CD1c-positive myeloid dendritic cell (primary cell): ENCODE results near the gene AK8.
A peak's percentile ranks its signal among the peaks of the same experiment; 100 is the strongest.
"Not testable (repeated sequence)": the region's sequence is repeated elsewhere in the genome, so short reads cannot be mapped to it uniquely, and the experiment has no call there.

Source experiments
- DNase-seq: peaks from one replicate; pipeline ENCODE4 v3.0.0-alpha.2; 2016; ENCODE audit errors: extremely low spot score

AK8 gene

DNA sequence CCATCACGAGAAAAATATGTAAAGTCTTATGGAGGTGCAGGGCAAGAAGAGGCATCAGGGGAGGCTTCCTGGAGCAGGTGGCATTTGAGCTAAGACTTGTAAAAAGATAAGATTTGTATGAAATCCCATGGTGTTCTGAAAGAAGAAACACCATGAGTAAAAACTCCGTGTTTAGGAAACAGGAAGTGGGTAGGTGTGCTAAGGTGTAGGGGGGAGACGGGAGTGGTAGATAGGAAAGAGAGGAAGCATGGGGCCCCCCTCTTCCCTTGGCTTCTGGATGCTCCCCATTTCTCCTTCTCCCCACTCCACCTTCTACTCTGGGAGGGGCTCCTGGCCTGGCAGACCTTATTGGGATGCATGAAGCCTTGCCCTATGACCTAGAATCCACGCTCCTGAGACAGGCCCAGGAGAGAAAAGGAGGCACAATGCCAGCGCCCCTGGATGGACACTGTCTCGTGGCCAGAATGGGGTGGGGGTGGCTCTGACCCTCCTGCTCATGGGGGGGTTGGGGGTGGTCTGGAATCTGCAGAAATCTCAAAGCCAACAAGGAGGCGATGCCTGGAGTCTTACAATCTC lies 104.2 kb downstream of the AK8 start:
- DNase-seq, result no peak

DNA sequence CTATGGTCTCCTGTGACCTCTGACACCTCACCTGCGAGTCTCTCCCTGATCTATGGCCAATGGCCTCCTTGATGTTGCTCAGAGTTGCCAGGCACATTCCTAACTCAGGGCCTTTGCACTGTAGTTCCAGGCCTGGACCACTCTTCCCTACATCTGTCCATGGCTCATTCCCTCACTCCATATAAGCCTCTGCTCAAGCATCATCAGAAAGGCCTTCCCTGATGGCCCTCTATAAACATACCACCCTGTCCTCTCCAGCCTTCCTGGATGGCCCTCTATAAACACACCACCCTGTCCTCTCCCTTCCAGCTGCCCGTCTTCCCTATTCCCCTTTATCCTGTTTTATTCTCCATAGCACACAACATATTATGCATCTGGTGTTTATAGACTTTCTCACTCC lies 105.0 kb downstream of the AK8 start:
- no peak for DNase-seq

DNA sequence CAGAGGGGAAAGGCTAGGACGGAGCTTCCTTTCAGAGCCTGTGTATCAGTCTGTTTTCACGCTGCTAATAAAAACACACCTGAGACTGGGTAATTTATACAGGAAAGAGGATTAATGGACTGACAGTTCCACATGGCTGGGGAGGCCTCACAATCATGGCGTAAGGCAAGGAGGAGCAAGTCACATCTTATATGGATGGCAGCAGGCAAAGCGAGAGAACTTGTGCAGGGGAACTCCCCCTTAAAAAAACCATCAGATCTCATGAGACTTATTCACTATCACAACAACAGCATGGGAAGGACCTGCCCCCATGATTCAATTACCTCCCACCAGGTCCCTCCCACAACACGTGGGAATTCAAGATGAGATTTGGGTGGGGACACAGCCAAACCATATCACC lies 106.3 kb downstream of the AK8 start:
- DNase-seq, result not testable (repeated sequence)

DNA sequence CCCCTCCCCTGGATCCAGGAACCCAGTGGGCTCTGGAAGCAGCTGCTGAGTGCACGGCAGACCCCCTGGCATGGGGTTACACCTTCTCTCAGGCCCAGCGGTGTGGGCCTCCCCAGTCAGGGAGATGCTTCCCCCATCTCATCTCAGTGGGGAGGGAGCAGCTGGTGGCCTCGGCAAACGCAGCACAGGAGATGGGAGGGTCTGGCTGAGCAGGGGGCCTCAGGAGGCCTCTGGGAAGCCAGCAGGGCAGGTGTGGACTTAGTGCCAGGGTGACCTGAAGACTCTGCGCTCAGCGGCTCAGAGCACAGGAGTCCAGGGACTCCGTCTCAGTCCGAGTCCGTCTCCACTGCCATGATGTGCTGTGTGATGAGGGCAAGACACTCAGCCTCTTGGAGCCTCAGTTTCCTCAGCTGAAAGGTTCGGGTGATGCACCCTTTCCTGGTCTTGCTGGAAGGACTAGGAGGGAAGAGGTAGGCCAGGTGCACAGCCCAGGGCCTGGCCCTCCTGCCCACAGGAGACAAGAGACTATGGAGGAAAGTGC lies 107.2 kb downstream of the AK8 start:
- DNase-seq, result no peak

DNA sequence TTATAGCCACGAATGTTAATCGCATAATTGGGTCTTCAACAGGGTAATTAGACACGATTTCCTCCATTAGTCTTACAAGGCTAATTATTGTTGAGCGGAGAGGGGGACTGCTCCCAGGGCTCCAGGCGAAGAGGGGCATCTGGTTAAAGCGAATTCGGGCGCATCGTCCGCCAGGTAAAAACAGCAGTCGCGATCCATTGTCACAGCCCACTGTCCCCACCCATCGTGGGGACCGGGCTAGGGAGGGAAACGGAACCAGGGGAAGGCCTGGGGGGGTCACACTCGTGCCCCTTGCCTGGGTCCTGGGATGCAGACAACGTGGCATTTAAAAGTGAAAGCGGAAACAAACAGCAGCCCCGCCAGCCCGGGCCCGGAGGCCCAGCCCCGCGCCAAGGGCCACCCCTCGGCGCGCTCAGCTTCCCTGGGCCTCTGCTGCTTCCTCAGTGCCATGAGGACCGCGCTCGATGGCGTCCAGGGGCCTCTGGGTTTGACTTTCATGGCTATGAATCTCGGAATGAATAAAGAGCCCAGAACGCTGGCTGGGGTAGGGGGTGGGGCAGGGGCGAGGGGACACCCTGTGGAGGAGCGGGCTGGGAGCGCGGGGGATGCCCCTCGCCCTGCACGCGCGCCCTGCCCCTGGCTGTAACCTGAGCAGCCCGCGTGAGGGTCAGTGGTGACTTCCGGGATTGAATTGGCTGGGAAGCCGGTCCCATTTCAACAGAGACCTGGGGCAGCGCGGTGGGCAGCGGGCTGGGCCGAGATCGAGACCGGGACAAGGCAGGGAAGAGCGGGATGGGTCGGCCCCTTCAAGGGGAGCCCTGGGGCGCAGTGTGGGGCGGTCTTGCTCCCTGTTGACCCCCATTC lies 107.9 kb downstream of the AK8 start:
- peak; percentile 72 for DNase-seq

DNA sequence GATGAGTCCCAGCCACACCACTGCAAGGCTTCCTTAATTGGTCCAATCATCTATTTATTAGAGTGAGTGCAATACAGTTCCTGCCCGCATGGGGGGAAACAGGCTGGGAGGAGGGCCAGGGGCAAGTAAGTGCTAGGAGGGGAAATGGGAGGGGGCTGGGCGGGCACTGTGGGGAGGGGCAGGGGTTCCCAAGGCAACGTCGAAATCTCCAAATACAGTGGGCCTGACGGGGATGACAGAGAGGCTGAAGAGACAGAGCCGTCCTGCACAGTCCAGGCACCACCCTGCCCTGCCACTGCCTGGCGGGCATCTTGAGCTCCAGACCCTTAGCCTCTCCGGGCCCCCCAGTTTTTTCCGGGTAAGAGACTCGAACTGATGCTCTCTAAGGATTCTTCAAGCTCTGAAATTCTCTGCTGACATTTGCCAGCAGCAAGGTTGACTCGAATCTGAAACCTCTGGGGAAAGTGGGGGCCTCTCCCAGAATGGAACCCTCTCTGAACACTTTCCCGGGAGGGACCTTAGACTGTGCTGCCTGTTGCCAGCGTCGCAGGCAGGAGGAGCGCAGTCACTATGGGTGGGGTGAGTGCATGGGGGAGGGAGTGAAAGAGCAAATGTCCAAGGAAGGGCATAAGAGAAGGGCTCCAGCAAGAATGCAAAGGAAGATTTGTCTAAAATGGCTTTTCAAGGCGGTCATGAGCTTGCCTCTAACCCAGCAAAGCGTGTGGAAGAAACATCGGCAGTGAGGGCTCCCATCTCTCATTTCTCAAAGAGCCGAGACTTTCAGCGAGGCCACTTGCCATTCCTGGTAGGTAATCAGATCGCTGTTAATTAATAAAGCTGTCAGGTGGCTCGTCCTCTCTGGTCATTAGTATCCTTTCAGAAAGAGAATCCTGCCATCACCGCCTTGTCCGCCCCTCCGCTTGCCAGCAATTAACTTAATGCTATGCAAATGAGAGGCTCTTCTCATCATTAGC lies 108.9 kb downstream of the AK8 start:
- peak; percentile 60 for DNase-seq

DNA sequence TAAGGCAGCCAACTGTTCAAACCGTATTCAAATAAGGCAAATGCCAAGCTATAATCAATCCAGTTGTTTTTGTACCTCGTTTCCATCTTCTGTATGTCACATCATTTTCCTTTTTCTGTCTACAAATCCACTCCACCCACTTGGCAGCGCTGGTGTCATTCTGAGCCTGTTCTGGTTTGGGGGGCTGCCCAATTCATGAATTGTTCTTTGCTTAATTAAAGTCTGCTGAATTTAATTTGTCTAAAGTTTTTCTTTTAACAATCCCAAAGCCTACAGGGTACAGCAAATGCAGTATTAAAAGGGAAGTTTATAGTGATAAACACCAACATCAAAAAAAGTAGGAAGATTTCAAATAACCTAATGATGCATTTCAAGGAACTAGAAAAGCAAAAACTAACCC lies 114.5 kb downstream of the AK8 start:
- DNase-seq, result no peak

DNA sequence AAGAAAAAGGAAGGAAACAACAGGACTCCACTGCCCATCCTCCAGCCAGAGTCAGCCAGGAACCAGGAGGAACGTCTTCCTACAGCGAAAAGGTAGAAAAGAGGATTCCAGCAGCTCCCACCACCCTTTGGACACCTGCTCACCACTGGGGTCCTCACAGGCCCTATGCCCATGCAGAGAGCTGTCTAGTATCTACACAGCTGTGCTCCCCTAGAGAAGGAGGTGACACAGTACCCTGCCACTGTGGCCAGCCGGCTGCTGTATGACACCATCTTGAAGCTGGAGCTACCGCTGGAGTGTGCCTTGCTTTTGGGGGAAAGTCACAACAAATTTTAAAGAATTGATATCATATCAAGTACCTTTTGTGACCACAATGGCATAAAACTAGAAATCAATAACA lies 115.2 kb downstream of the AK8 start:
- no peak for DNase-seq

DNA sequence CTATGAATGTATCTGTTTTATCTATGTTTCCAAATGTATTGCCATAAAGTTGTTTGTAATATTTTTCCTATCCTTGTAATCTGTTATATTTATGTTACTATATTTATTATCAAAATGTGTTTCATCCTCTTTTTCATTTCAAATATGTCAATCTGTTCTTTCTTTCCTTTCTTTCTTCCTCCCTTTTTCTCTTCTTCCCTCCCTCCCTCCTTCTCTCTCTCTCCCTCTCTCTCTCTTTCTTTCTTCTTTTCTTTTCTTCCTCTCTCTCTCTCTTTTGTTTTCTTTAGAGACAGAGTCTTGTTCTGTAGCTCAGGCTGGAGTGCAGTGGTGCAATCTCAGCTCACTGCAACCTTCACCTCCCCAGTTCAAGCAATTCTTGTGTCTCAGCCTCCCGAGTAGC lies 116.5 kb downstream of the AK8 start:
- no peak for DNase-seq

DNA sequence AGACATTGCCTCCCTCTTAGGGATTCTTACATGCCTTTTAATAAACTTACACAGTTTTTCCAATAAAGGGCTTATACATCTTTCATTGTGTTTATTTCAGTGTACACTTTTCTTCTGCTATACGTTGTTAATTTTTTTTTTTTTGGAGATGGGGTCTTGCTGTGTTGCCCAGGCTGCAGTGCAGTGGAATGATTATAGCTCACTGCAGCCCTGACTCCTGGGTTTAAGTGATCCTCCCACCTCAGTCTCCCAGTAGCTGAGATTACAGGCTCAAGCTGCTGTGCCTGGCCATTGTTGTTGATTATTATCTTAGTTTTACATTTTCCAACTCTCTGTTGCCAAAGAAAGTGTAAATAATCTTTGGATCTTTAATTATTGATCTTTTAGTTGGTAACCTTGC lies 118.0 kb downstream of the AK8 start:
- no peak for DNase-seq

DNA sequence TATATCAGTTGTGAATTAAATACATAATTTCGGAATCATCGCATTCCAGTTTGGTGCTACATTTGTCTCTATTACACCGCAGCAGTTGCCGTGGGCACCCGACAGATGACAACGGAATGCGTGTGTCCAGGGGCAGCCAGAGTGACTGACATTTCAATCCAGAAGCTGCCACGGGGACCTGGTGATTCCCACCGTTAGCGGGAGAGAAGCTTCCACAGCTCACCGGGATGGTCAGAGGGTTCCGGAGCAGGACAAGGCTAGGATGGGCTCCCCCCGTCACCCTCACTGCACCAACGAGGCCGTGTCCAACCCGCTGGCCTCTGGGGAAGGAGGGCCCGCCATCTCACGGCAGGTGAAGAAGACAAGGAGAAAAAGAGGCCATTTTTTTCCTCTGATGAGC lies 121.1 kb downstream of the AK8 start:
- DNase-seq, result no peak

DNA sequence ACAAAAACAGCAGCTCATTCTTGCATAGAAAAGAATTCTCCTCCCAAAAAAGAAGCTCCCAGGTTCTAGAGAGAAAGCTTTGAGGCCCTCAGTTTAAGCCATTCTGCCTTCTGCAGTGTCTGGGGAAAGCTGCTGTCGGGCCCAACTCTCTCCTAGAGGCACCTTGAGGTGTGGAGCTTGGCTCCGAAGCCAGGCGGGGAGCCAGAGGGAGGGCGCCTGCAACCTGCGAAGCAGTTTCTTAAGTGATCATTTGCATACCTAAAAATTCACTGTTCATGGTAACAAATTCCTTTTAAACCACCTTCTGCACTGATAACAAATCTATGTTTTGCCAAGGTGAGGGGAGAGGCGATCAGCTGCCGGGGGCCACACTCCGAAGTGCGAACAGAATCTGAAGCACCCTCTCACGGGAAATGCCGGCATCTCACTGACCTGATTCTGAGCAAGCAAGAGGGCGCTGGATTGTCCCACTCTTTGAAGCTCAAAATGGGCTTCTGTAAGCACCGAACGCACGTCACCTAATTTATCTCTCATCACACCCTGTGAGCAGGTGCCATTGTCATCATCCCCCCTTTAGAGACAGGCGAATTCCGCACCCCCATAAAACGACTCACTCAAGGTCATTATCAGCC lies 121.8 kb downstream of the AK8 start:
- no peak for DNase-seq

DNA sequence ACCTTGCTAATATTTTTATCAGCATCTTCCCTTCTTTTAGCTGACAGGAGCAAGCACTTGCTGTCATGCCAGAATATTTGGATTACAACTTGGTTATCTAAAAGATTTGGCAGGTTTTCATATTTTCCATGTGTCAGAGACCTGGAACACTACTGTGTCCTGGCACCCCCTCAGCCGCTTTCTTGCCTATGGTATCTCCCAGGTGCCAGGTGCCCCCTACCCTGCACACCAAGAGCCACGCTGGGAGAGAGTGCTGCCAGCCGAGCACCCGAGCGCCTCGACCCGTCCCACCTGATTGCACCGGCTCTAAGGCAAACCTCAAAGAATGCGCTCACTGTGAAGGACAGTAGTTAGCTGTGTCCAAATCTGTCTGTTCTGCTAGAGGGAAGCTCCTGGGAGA lies 123.0 kb downstream of the AK8 start:
- DNase-seq, result no peak

DNA sequence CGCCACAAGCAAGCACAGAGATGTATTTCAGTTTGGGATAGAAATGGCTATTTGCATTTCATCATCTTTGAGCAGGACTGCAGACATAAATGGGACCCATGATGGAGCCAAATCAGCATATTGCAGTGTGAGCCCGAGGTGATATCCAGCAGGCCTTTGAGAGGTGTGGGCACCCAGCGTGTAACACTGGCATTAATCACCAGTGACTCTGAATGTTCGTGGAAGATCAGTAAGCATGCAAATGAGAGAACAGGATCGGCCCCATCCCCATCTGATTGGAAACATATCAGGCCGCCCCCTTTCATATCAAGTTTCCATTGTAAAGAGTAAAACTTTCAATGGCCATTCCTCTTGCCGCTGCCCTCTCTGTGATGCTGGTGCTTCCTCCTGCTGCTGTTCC lies 123.8 kb downstream of the AK8 start:
- no peak for DNase-seq

DNA sequence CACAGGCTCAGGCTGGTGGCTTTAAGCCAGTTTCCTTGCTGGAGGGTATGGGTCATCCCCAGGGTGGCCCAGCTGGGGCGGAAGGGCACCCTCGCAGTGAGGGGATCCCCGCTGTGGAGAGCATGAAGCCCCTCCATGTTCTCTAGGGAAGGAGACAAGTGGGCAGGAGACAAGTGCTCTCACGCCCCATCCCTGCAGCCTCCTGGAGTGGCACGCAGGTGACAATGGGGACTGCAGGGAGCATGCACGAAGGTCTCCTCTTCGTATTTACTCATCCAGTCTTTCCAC lies 124.5 kb downstream of the AK8 start:
- DNase-seq, result no peak

DNA sequence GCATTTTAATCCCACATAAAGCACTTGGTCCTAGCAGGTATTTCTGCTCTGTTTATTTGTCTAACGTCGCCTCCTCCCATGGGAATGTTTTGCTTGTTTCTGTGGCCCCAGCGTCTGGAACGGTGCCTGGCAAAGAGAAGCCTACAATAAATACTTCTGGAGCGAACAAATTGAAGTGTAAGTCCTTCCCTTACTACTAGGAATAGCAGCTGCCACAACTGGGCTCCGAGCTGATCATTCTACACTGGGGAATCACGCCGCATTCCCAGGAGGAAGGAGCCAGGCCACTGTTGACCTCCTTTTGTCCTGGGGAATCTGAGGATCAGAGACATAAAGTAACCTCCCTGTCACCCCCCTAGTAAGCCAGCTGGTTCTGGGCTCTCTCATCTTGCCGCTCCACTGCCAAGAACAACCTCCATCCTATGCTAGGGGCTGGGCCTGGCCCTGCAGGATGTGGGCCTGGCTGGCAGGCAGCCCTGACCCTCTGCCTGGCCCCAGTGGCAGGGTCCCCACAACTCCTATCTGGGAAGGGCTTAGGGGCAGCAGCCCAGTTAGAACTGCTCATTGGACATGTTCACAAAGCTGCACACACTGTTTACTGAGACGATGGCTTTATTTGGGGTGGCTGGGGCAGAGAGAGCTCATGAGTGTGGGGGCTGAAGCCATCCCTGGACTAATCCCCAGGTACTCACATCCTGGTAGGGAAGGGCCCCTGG lies 125.0 kb downstream of the AK8 start:
- DNase-seq, result no peak

DNA sequence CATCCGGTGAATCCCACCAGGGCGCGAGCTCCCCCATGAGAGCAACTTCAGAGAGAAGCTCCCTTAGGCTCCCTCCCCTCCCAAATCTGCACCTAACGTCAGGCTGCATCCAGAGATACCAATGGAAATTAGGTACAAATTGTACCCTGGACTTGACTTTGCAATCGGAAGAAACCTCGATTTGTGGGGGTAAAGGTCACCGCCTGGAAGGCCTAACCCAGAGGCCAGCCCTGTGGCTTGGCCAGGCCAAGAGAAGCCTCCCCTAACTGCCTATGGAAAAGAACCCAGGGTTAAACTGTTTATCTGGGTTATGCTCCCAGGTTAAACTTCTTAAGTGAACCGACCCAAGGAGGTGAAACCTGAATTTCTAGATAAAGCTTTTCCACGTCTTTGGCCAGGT lies 127.4 kb downstream of the AK8 start:
- no peak for DNase-seq

DNA sequence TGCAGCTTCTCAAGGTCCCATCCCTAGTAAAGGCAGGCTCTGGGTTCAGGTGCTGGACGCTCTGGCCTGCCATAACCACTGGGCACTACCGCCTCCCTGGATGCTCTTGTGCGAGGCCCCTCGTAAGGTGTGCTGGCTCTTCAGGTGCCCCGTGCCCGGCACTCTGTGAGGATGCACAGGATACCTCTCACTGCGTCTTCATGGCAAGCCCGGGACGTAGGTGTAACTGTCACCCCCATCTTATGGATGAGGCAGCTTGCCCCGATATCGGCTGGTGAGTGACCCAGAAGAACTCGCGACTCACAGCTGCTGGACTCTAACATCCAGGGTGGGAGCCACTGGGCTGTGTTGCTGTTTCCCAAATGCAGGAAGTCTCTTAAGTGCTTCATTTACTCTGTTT lies 128.8 kb downstream of the AK8 start:
- DNase-seq, result no peak

DNA sequence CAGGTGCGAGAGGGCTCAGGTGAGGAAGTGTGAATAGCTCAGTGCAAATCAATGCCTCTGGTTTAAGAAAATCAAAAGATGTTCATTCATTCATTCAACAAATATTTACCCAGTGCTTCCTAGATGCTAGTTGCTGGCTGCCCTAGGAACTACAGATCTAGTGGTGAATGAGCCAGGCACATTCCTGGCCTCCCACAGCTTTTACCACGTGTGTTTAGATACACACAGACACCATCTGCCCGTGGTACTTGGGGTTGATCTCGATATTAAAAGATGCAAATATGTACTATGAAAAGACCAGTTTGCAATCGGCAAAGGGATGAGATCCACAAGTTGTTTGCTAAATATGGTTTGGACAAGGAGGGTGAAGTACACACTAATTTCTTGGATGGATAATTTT lies 129.6 kb downstream of the AK8 start:
- DNase-seq, result no peak

DNA sequence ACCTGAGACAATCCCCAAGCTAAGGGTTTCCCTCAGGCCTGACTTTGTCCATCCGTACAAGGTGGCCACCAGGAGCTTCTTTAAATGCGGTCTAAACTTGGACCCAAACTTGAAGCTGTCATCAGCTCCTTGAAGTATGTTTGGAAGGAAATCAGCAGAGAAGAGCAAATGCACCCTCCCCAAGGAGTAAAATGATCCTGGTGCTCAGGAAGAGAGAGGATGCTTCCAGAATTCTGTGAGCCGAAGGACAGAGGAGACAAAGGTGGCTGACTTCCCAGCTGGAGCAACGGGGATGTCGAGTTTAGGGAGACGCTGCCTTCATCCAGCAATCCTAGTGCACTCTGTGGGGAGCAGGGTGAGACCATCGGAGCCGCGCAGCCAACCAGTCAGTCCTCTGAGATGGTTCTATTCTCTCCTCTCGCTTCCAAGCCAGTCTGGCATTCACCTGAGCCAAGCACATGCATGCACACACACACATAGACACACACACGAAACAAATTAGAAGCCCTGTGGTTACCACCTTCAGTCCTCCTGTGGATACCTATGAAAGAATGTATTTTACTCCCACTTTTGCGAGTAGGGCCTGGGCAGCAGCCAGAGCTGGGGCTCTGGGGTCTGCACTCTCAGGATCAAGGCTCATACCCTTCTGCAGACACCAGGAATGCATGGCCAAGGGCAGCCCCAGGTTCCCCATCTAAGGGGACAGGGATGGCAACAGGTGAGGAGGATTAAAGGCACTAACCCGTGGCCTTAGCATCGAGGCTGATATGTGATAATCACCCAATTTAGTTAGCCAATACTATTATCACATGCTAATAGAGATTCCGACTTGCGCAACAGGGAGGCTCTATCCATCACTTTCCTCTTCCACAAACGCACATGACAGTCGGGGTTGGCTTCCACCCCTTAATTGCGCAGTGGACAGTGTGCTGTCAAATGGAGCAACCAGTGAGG lies 132.1 kb downstream of the AK8 start:
- DNase-seq, result no peak
